Astrocyte of the cerebellum (primary cell): ENCODE data around the gene ATP10D.

Experiments
- DNase-seq: peaks from one replicate; pipeline ENCODE4 v3.0.0-alpha.2; 2011; ENCODE audit warnings: low read depth
- H3K4me3 ChIP-seq: 2 replicates; pipeline ENCODE4 v1.5.1; 2011; ENCODE audit warnings: mild to moderate bottlenecking, low read depth, low read length, moderate library complexity
- in situ Hi-C: cut with HindIII; loops from 2 replicates; pipeline ENCODE4 v1.10.0; 2017; ENCODE audit warnings: low sequenced_read_pairs
- TF ChIP-seq, protein P1 (sequence below): IDR thresholded peaks from 2 replicates; pipeline ENCODE4 v1.5.1; 2012; ENCODE audit warnings: low read length, low read depth, moderate library complexity, mild to moderate bottlenecking; ENCODE audit errors: missing control alignments

Gene ATP10D

DNA sequence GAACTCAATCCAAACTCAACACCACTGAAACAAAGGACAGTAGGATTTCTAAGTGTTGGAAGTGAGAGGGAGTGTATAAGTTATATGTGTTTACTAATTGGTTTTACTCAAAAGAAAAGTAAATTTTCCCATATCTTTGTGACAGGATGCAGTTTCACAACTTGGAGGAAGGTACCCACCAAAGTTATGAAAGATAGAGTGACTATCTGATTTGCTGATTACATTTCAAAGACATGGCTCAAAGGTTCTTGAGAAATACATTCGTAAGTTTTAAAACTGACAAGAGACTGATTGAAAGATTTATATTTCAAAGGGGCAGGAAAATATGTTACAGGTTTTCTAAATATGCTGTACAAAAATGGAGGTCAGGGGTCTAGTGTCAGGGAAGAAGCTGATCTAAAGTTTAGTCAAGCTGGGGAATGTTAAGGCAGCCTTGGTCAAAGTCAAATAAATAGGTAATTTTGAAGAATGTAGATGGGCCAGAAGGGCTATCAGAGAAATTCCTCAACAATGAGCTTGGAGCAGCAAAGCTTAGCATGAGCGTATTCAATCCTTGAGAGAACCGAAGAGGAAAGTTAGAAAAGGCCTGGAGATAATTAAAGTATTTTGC, 11.8 kb upstream of the ATP10D start:
- DNase-seq: no peak
- in situ Hi-C loops: no loop called here
- TF ChIP-seq, protein P1, sequence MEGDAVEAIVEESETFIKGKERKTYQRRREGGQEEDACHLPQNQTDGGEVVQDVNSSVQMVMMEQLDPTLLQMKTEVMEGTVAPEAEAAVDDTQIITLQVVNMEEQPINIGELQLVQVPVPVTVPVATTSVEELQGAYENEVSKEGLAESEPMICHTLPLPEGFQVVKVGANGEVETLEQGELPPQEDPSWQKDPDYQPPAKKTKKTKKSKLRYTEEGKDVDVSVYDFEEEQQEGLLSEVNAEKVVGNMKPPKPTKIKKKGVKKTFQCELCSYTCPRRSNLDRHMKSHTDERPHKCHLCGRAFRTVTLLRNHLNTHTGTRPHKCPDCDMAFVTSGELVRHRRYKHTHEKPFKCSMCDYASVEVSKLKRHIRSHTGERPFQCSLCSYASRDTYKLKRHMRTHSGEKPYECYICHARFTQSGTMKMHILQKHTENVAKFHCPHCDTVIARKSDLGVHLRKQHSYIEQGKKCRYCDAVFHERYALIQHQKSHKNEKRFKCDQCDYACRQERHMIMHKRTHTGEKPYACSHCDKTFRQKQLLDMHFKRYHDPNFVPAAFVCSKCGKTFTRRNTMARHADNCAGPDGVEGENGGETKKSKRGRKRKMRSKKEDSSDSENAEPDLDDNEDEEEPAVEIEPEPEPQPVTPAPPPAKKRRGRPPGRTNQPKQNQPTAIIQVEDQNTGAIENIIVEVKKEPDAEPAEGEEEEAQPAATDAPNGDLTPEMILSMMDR: no peak

DNA sequence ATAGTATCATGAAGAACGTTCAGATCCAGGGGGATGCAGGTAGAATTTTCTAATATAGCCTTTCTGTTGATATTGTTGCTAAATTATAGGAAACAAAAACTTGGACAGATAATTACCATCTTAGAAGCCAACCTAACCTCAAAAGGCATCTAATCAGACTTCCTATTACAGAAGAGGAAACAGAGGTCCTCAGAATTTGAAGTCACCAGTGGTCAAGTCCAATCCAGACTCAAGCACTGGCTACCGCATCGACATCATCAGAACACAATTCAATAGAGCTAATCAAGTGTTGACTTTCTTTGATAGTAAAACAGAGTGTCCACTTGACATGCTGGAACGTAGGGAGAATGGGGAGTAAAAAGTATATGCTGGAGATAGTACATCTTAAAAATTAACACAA, 10.3 kb upstream of the ATP10D start:
- in situ Hi-C loops: loop anchor here (5.0 kb wide), 1 partner anchor 93 kb away; no protein-coding TSS in a partner anchor
- H3K4me3 ChIP-seq: no peak overlapping the region
- DNase-seq: no peak
- TF ChIP-seq, protein P1: no peak

More for the DNA sequence above, 11.8 kb upstream of the ATP10D start:
- H3K4me3 ChIP-seq: no peak overlapping the region

DNA sequence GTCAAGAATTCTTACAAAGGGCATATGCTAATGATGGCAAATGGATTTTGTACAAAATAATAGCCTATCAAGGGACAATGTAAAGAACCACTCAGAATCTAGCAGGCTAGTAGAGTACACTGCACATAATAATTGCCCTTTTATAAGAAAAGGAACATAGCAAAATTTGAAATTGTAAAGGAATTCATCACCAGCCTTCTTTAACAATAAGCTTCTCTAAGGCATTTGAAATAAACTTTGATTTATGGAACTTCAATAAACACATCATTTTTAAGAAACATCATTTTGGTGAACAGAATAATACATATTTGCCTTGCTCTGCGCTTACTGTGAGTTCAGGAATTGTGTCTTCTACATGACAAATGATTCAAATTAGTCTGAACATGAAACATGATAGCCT, 9.7 kb upstream of the ATP10D start:
- DNase-seq: no peak
- TF ChIP-seq, protein P1: no peak
- in situ Hi-C loops: loop anchor here (5.0 kb wide), 1 partner anchor 92 kb away; no protein-coding TSS in a partner anchor
- H3K4me3 ChIP-seq: no peak overlapping the region

DNA sequence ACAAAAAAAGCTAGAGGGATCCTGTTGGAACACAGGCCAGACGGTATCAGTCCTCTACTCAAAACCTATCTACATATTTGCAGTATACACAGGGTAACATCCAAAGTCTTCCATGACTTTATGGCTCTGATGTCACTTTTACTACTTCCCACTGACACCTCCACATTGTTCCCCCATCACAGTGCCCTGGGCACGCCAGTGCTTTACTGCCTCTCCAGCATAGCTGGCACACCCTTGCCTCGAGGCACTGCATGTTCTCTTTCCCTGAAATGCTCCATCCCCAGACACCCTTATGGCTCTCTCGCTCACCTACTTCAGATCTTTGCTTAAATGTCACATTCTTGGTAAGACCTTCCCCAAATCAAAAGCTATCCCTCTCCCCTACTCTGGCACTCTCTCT, 6.3 kb upstream of the ATP10D start:
- no peak for DNase-seq
- in situ Hi-C loops: loop anchor here (5.0 kb wide), 1 partner anchor 88 kb away; no protein-coding TSS in a partner anchor
- TF ChIP-seq, protein P1: no peak
- H3K4me3 ChIP-seq: no peak overlapping the region

DNA sequence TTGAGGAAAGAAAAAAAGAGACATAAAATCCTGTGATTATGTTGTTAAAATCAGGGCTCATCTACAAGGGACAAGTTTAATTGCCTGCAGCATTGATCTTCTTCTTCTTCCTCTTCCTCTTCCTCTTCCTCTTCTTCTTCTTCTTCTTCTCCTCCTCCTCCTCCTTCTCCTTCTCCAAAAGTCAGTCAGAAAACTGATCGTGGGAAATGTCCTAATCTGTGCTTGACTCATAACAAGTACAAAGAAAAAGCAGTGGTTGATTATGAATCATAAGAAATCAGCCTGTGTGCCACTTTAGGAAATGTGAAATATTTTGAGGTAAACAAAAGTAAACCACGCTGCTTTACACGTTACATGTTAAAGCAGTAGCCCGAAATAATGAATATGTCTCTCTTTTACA, 2.7 kb upstream of the ATP10D start:
- TF ChIP-seq, protein P1: no peak
- no peak overlapping the region for H3K4me3 ChIP-seq
- in situ Hi-C loops: no loop called here
- DNase-seq: peak; percentile 32

DNA sequence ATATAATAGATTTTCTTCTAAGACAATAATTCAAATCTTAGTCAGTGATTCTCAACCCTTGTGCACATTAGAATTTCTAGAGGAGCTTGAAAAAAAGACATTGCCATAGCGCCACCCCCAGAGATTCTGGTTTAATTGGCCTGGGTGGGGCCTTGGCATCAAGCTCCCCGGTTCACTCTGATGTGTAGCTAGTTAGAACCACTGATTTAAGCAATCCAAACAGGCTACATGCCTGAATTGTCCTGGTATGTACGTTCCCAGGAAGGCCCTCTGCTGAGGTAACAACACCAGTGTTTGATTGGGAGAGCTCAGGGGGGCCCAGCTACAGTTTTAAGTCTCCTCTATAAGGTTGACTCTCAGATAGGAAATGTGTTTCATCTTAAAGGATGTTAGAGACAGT, 1.3 kb upstream of the ATP10D start:
- no peak overlapping the region for H3K4me3 ChIP-seq
- TF ChIP-seq, protein P1: no peak
- DNase-seq: no peak
- in situ Hi-C loops: no loop called here

DNA sequence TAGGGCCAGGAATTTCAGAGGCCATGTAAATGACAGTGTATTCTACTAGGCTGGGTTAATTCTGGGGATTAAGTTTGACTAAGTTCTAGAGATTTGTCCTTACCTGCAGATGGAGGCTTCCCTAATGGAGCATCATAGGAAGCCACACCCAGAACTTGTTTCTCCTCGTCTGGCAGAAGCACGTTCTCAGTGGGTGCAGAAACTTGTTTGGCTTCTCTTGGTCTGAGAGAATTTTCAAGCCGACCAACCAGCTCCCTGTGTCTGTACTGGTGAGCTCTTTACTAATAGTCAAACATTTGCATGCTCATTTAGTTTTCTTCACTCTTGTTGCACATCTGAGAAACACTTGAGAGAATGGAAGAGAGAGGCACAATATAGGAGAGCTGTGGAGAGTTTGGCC, 907 bp upstream of the ATP10D start:
- DNase-seq: no peak
- no peak overlapping the region for H3K4me3 ChIP-seq
- in situ Hi-C loops: no loop called here
- TF ChIP-seq, protein P1: no peak
